ENCODE measurements around the gene GPR4.
"Not testable (repeated sequence)": the region's sequence is repeated elsewhere in the genome, so short reads cannot be mapped to it uniquely, and the experiment has no call there.

The GPR4 gene

GRCh38 chr19:45630463-45630862 lies 28.5 kb upstream of the GPR4 start:
- no peak overlapping the region for H3K18ac ChIP-seq (ENCODE audit: low read depth in 1 of 2, low read length in 2 of 2)
- no peak overlapping the region for H4K91ac ChIP-seq (ENCODE audit: low read length)
- no peak overlapping the region for H3K14ac ChIP-seq (ENCODE audit: low read length in 2 of 2)
- no peak overlapping the region for H3K4ac ChIP-seq (ENCODE audit: low read depth in 1 of 2, low read length in 2 of 2)
- H3K4me1 ChIP-seq (ENCODE audit: control insufficient read depth, insufficient read depth, low read depth, low read length), result peaks cover 14% of the 10 kb centered on the region
- H2AFZ ChIP-seq (ENCODE audit: low read depth, low read length), result no peak overlapping the region
- H3K79me1 ChIP-seq (replicated peaks; ENCODE audit: low read length, poor library complexity, severe bottlenecking), result peaks cover 7% of the 10 kb centered on the region
- peak; percentile 81 for DNase-seq
- no peak overlapping the region for H3K27ac ChIP-seq (ENCODE audit: low read length, poor library complexity, severe bottlenecking)
- no peaks in the 10 kb centered on the region for H3K9me3 ChIP-seq (ENCODE audit: control insufficient read depth, low read length)
- no peaks in the 10 kb centered on the region for H3K27me3 ChIP-seq (ENCODE audit: control insufficient read depth in 1 of 2, insufficient read depth in 1 of 2, low read length in 2 of 2)
- no peak overlapping the region for H3K9ac ChIP-seq (ENCODE audit: low read length)
- H2BK12ac ChIP-seq (ENCODE audit: low read length in 2 of 2), result no peak overlapping the region
- H2BK120ac ChIP-seq (ENCODE audit: low read depth, low read length), result no peak overlapping the region
- H3K4me3 ChIP-seq (ENCODE audit: insufficient read depth in 1 of 2, low read depth in 1 of 2, low read length in 2 of 2), result no peak overlapping the region
- 83% methylated on average over 2 of the region's 2 CpGs for WGBS
- H2BK5ac ChIP-seq (ENCODE audit: low read depth, low read length, poor library complexity, severe bottlenecking), result no peak overlapping the region
- peaks cover 32 to 45% of the 10 kb centered on the region in 2 experiments for H3K36me3 ChIP-seq (ENCODE audit: control insufficient read depth in 1 of 2, insufficient read depth in 2 of 2, low read depth in 1 of 2, low read length in 2 of 2)
- no peak overlapping the region for H3K4me2 ChIP-seq (ENCODE audit: low read length, poor library complexity, severe bottlenecking)
- H3K23ac ChIP-seq (ENCODE audit: low read length in 2 of 2), result no peak overlapping the region
- no peak overlapping the region for H4K8ac ChIP-seq (ENCODE audit: low read length)
- H2AK5ac ChIP-seq (ENCODE audit: low read length, severe bottlenecking), result no peak overlapping the region
- H2BK15ac ChIP-seq (ENCODE audit: low read depth, poor library complexity, severe bottlenecking), result no peak overlapping the region

GRCh38 chr19:45629704-45630103 lies 27.7 kb upstream of the GPR4 start:
- WGBS, result 93% methylated on average over 4 of the region's 4 CpGs

GRCh38 chr19:45628219-45628618 lies 26.2 kb upstream of the GPR4 start:
- not testable (repeated sequence) for DNase-seq; H3K4ac ChIP-seq (ENCODE audit: low read depth in 1 of 2, low read length in 2 of 2); H3K14ac ChIP-seq (ENCODE audit: low read length in 2 of 2); H2AK5ac ChIP-seq (ENCODE audit: low read length, severe bottlenecking); H4K91ac ChIP-seq (ENCODE audit: low read length); H4K8ac ChIP-seq (ENCODE audit: low read length); H2BK5ac ChIP-seq (ENCODE audit: low read depth, low read length, poor library complexity, severe bottlenecking); H3K27me3 ChIP-seq (ENCODE audit: control insufficient read depth in 1 of 2, insufficient read depth in 1 of 2, low read length in 2 of 2); H2BK12ac ChIP-seq (ENCODE audit: low read length in 2 of 2); H3K4me3 ChIP-seq (ENCODE audit: insufficient read depth in 1 of 2, low read depth in 1 of 2, low read length in 2 of 2); H2AFZ ChIP-seq (ENCODE audit: low read depth, low read length); H2BK120ac ChIP-seq (ENCODE audit: low read depth, low read length); H3K9me3 ChIP-seq (ENCODE audit: control insufficient read depth, low read length); H3K79me1 ChIP-seq (replicated peaks; ENCODE audit: low read length, poor library complexity, severe bottlenecking); H3K27ac ChIP-seq (ENCODE audit: low read length, poor library complexity, severe bottlenecking); H3K4me2 ChIP-seq (ENCODE audit: low read length, poor library complexity, severe bottlenecking); H3K23ac ChIP-seq (ENCODE audit: low read length in 2 of 2); H3K9ac ChIP-seq (ENCODE audit: low read length); H2BK15ac ChIP-seq (ENCODE audit: low read depth, poor library complexity, severe bottlenecking); H3K18ac ChIP-seq (ENCODE audit: low read depth in 1 of 2, low read length in 2 of 2)
- WGBS, result 98% methylated on average over 7 of the region's 7 CpGs
- Histone ChIP-seq H3K4me1 (ENCODE audit: control insufficient read depth, insufficient read depth, low read depth, low read length) (peaks cover 14% of the 10 kb centered on the region), H3K36me3 (ENCODE audit: control insufficient read depth in 1 of 2, insufficient read depth in 2 of 2, low read depth in 1 of 2, low read length in 2 of 2) (peaks cover 47 to 50% of the 10 kb centered on the region in 2 experiments)

More at GRCh38 chr19:45629704-45630103, 27.7 kb upstream of the GPR4 start:
- Histone ChIP-seq H3K4ac (ENCODE audit: low read depth in 1 of 2, low read length in 2 of 2) (no peak overlapping the region), H3K27me3 (ENCODE audit: control insufficient read depth in 1 of 2, insufficient read depth in 1 of 2, low read length in 2 of 2) (no peaks in the 10 kb centered on the region), H2AK5ac (ENCODE audit: low read length, severe bottlenecking) (no peak overlapping the region), H3K14ac (ENCODE audit: low read length in 2 of 2) (no peak overlapping the region), H3K23ac (ENCODE audit: low read length in 2 of 2) (no peak overlapping the region), H2BK5ac (ENCODE audit: low read depth, low read length, poor library complexity, severe bottlenecking) (no peak overlapping the region), H3K18ac (ENCODE audit: low read depth in 1 of 2, low read length in 2 of 2) (no peak overlapping the region), H3K9me3 (ENCODE audit: control insufficient read depth, low read length) (no peaks in the 10 kb centered on the region), H4K91ac (ENCODE audit: low read length) (no peak overlapping the region), H3K4me2 (ENCODE audit: low read length, poor library complexity, severe bottlenecking) (no peak overlapping the region), H2BK15ac (ENCODE audit: low read depth, poor library complexity, severe bottlenecking) (no peak overlapping the region), H3K4me1 (ENCODE audit: control insufficient read depth, insufficient read depth, low read depth, low read length) (peaks cover 14% of the 10 kb centered on the region), H3K9ac (ENCODE audit: low read length) (no peak overlapping the region), H3K79me1 (replicated peaks; ENCODE audit: low read length, poor library complexity, severe bottlenecking) (peaks cover 9% of the 10 kb centered on the region), H2BK12ac (ENCODE audit: low read length in 2 of 2) (no peak overlapping the region), H3K27ac (ENCODE audit: low read length, poor library complexity, severe bottlenecking) (no peak overlapping the region), H2BK120ac (ENCODE audit: low read depth, low read length) (no peak overlapping the region), H3K36me3 (ENCODE audit: control insufficient read depth in 1 of 2, insufficient read depth in 2 of 2, low read depth in 1 of 2, low read length in 2 of 2) (peaks cover 36 to 52% of the 10 kb centered on the region in 2 experiments), H4K8ac (ENCODE audit: low read length) (no peak overlapping the region), H3K4me3 (ENCODE audit: insufficient read depth in 1 of 2, low read depth in 1 of 2, low read length in 2 of 2) (no peak overlapping the region), H2AFZ (ENCODE audit: low read depth, low read length) (no peak overlapping the region)
- no peak for DNase-seq

GRCh38 chr19:45623984-45624383 lies 22.0 kb upstream of the GPR4 start:
- Histone ChIP-seq H2BK12ac (ENCODE audit: low read length in 2 of 2) (no peak overlapping the region), H3K4ac (ENCODE audit: low read depth in 1 of 2, low read length in 2 of 2) (no peak overlapping the region), H3K4me1 (ENCODE audit: control insufficient read depth, insufficient read depth, low read depth, low read length) (no peaks in the 10 kb centered on the region), H3K4me3 (ENCODE audit: insufficient read depth in 1 of 2, low read depth in 1 of 2, low read length in 2 of 2) (no peak overlapping the region), H2BK5ac (ENCODE audit: low read depth, low read length, poor library complexity, severe bottlenecking) (no peak overlapping the region), H3K27ac (ENCODE audit: low read length, poor library complexity, severe bottlenecking) (no peak overlapping the region), H2AK5ac (ENCODE audit: low read length, severe bottlenecking) (no peak overlapping the region), H3K14ac (ENCODE audit: low read length in 2 of 2) (no peak overlapping the region), H2BK120ac (ENCODE audit: low read depth, low read length) (no peak overlapping the region), H3K4me2 (ENCODE audit: low read length, poor library complexity, severe bottlenecking) (no peak overlapping the region), H3K36me3 (ENCODE audit: control insufficient read depth in 1 of 2, insufficient read depth in 2 of 2, low read depth in 1 of 2, low read length in 2 of 2) (peaks cover 64 to 70% of the 10 kb centered on the region in 2 experiments), H3K9me3 (ENCODE audit: control insufficient read depth, low read length) (no peaks in the 10 kb centered on the region), H2BK15ac (ENCODE audit: low read depth, poor library complexity, severe bottlenecking) (no peak overlapping the region), H3K9ac (ENCODE audit: low read length) (no peak overlapping the region), H4K91ac (ENCODE audit: low read length) (no peak overlapping the region), H3K79me1 (replicated peaks; ENCODE audit: low read length, poor library complexity, severe bottlenecking) (peaks cover 8% of the 10 kb centered on the region), H4K8ac (ENCODE audit: low read length) (no peak overlapping the region), H3K18ac (ENCODE audit: low read depth in 1 of 2, low read length in 2 of 2) (no peak overlapping the region), H2AFZ (ENCODE audit: low read depth, low read length) (no peak overlapping the region), H3K27me3 (ENCODE audit: control insufficient read depth in 1 of 2, insufficient read depth in 1 of 2, low read length in 2 of 2) (no peaks in the 10 kb centered on the region), H3K23ac (ENCODE audit: low read length in 2 of 2) (no peak overlapping the region)
- 91% methylated on average over 1 of the region's 1 CpG for WGBS
- DNase-seq, result no peak
